Occipital lobe (tissue), 2 donors: ENCODE results near the gene EBF4. TPM values are rescaled to one million over a fixed set of nuclear protein-coding genes. Genes with fewer than 3 reads are reported as not detected.
"Not testable (repeated sequence)": the region's sequence is repeated elsewhere in the genome, so short reads cannot be mapped to it uniquely, and the experiment has no call there.

ENCODE experiments used
- DNase-seq: peaks from one replicate; lab custom pipeline; 2025; lab: John Stamatoyannopoulos, UW
- total RNA-seq: library from RNA; depleted of rRNA; stranded (reverse); fragments of >200 nt; gene quantifications from one replicate; pipeline ENCODE4 v1.2.3, GENCODE V29; 2014

EBF4 gene
- total RNA-seq, 1 donor from 2014 or later = 10.5 TPM

- DNase-seq = no peak
Observed at GRCh38 chr20:2671977-2672376, 20.6 kb upstream of the EBF4 start.

DNA sequence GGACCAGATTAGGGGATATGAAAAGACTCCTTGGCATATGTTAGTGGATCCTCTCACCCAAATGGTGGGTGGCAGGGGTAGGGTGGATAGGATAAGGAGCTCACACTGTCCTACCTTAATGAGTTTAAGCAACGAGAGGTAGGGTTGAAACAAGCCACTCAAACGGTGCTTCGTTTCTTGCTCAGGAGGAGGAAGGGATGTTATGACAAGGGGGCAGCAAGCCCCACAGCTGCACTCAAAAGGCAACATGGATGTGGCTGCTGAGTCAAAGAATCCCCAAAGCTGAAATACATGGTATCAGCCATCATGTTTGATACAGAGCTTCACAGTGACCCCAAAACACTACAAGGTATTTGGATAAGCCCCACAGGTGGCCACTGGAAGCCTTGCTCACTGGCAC, 20.1 kb upstream of the EBF4 start:
- DNase-seq = no peak

DNA sequence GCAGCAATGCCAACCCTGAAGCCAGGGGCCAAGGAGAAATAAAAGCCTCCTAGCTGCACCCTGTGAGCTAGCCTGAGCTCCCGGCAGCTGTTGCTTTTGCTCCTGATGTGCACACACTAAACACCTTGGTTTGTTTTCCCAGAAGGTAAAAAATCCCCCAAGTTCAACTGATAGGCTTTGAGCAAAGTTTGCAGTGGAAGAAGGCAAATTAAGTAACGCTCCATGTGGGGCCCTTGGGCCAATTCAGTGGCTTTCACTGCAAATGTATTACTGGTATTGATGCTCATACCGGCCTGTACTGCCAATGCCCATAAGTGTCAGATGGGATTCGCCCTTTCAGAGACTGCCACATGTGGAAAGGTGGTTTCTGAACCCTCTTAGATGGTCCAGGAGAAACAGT, 19.1 kb upstream of the EBF4 start:
- no peak for DNase-seq

GRCh38 chr20:2680046-2680445, 12.5 kb upstream of the EBF4 start:
- DNase-seq = no peak

DNA sequence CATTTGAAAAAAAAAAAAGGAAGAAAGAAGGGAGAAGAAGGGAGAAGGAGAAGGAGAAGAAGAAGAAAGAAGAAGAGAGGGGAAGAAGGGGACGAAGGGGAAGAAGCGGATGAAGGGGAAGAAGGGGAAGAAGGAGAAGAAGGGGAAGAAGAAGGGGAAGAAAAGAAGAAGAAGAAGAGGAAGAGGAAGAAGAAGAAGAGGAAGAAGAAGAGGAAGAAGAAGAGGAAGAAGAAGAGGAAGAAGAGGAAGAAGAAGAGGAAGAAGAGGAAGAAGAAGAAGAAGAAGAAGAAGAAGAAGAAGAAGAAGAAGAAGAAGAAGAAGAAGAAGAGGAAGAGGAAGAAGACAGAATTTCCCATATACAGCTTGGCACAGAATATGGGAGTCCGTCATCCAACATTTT, 10.5 kb upstream of the EBF4 start:
- not testable (repeated sequence) for DNase-seq

DNA sequence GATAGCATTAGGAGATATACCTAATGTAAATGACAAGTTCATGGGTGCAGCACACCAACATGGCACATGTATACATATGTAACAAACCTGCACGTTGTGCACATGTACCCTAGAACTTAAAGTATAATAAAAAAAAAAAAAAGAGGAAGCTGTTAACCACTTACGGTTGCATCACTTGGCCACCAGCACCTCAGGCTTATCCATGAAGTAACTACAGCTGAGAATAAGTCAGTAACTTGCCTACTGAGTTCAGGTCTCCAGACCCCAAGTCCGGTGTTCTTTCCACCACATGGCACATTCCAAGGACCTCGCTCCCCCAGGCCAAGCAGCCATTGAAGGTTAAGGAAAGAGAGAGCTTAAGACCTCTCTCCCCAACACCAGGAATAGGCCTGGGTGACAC, 7.8 kb upstream of the EBF4 start:
- not testable (repeated sequence) for DNase-seq

- no peak for DNase-seq
Observed at GRCh38 chr20:2687514-2687913, 5.1 kb upstream of the EBF4 start.

GRCh38 chr20:2688041-2688591, 4.5 kb upstream of the EBF4 start:
- DNase-seq = peak; percentile 23

- DNase-seq = no peak
Observed at GRCh38 chr20:2690213-2690612, 2.4 kb upstream of the EBF4 start.

DNA sequence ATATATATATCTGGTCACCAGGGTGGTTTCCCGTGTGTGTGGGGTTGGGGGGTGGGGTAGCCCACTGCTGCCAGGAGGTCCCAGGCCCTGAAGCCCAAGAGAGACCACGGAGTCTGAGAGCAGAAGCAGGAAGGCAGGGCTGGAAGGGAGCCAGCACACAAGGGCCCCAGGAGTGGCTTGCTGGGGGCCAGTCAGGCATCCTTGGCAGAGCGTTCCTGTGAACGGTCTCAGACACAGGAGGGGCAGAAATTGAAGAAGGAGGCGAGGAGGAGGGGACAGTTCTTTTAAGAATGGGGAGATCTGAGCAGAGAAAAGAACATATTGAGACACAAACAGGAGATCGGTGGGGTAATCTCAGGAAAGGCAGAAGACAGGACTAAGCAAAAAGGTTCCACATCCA, 1.9 kb upstream of the EBF4 start:
- DNase-seq = no peak

- DNase-seq = no peak
Observed at GRCh38 chr20:2691127-2691526, 1.5 kb upstream of the EBF4 start.

GRCh38 chr20:2691663-2692035, 931 bp upstream of the EBF4 start:
- no peak for DNase-seq

DNA sequence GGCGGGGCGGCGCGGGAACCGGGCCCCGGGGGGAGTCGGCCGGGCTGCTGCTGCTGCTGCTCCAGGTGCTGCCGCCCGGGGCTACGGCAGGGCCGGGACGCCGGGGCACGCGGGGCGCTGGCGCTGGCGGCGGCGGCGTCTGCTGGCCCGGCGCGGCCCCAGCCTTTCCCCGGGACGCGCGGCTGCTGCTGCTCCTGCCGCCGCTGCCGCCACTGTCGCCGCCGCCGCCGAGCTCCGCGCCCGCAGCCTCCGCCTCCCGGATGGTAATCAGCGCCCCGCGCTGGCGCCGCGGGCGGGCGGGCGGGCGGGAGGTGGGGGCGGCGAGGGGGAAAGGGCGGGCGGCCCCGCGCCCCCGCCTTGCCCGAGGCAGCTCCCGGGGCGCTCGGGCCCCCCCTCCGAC, 306 bp downstream of the EBF4 start:
- DNase-seq = no peak

DNA sequence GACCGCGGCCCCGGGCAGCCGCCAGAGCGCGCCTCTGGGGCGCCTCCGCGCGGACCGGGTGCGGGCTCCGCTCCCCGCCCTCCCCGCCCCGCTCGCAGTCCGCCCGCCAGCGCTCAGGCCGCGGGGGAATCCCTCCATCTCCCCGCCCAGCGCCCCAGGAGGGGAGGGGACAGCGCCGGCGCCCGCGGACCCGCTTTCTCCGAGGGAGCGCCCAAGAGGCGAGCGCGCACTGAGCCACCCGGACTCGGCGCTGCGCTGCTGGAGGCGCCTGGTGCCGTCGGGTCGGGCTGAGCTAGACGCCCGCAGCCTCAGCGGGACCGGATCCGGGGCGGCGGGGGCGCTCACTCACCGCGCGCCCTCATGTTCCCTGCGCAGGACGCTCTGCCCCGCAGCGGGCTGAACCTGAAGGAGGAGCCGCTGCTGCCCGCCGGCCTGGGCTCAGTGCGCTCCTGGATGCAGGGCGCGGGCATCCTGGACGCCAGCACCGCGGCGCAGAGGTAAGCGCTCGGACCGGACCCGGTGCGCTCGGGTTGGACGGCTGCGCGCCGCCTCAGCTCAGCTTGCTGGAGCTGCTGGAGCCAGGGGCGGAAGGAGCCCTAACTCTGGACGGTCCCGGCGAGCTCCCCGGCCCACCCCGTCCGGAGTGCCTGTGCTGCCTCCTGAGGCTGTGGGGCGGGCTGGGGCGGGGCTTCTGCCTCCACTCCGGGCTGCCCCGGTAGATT, 867 bp downstream of the EBF4 start:
- no peak for DNase-seq

- DNase-seq = no peak
Observed at GRCh38 chr20:2694008-2694471, 1.5 kb downstream of the EBF4 start.

- DNase-seq = no peak
Observed at GRCh38 chr20:2694519-2694918, 1.9 kb downstream of the EBF4 start.

DNA sequence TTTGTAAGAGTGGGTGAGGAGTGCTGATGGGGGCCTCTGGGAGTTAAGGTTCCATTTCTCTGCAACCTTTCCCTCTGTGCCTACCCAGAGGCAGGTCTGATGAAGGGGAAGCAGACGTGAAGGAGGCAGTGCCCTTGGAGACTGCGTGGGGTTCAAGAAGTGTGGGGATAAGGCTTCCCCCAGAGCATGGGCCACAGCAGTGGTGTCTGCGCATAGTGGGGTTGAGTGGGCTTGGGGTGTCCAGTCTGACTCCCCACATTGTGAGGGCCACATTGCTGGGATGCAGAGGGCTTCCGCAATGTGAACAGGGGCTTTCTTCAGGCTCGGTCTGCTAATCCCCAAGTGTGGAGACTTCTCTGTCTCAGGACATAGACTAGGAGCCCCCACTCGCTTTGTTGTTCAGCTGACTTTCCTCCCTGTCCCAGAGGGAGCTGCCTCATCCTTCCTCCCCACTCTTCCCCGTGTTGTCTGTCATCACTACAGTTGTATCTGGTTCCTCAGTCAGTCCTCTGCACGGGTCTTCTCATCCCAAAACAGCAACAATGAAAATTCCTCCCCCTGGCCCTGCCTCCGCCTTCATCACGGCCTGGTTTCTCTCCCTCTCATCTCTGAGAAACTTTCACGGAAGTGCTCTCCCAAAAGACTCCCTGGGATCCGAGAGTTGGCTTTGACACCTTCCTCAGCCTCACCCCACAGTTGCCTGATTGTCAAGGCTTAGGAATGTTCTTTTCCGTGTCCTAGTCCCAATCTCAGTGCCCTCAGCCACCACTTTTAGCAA, 2.8 kb downstream of the EBF4 start:
- DNase-seq = no peak

- DNase-seq = not testable (repeated sequence)
Observed at GRCh38 chr20:2695984-2696525, 3.5 kb downstream of the EBF4 start.

DNA sequence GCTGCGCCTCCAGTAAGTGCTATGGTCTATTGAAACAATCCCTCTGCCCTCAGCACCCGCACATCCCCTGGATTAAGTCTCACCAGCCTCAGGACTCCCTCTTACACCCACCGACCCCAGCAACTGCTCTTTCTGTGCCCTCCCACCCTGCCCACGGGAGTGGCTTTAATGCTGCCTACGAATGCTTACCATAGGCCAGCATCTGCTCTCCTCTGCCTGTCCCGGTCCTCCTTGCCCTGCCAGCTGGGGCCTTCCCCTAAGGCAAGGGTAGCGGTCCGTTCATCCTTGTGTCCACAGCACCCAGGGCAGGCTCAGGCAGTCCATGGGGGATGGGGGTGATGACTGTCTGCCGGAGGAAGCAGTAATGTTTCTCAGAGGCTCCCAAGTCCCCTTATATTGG, 4.1 kb downstream of the EBF4 start:
- no peak for DNase-seq

GRCh38 chr20:2697768-2698167, 5.2 kb downstream of the EBF4 start:
- no peak for DNase-seq

GRCh38 chr20:2698186-2698817, 5.7 kb downstream of the EBF4 start:
- DNase-seq = no peak

DNA sequence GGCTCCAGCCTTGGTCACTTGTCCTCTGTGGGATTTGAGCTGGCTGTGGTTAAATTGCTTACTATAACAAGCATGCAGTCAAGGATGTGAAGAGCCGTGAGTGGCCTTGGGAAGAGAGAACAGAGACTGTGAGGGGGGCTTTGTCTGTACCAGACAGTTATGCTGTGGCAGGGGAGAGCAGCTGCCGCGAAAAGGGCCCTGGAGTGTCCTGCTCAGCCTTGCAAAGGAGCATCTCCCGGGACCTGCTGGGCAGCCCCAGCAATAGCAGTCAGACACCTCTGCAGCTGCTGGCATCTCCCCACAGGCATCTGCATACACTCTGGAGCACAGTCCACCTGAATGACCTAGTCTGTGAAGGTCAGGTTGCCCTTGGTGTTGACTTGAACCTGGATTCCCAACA, 6.3 kb downstream of the EBF4 start:
- no peak for DNase-seq
